ES-I3 (cell line): ENCODE data around the gene PIP5K1C.
A peak's percentile ranks its signal among the peaks of the same experiment; 100 is the strongest.
"Not testable (repeated sequence)": the region's sequence is repeated elsewhere in the genome, so short reads cannot be mapped to it uniquely, and the experiment has no call there.

Source experiments
- H3K36me3 ChIP-seq: 2 replicates; pipeline ENCODE4 v1.6.1; 2013; ENCODE audit warnings: mild to moderate bottlenecking, low read length, control low read depth, moderate library complexity; ENCODE audit not compliant: insufficient read depth
- H3K4me1 ChIP-seq: 2 replicates; pipeline ENCODE4 v1.6.1; 2013; ENCODE audit warnings: mild to moderate bottlenecking, control low read depth, low read length; ENCODE audit not compliant: insufficient read depth
- H3K9ac ChIP-seq: 2 replicates; pipeline ENCODE4 v1.6.1; 2013; ENCODE audit warnings: low read depth, mild to moderate bottlenecking, low read length, moderate library complexity
- H3K9me3 ChIP-seq: 2 replicates; pipeline ENCODE4 v1.6.1; 2013; ENCODE audit warnings: mild to moderate bottlenecking, low read length, moderate library complexity; ENCODE audit not compliant: control insufficient read depth, insufficient read depth

The PIP5K1C gene

DNA sequence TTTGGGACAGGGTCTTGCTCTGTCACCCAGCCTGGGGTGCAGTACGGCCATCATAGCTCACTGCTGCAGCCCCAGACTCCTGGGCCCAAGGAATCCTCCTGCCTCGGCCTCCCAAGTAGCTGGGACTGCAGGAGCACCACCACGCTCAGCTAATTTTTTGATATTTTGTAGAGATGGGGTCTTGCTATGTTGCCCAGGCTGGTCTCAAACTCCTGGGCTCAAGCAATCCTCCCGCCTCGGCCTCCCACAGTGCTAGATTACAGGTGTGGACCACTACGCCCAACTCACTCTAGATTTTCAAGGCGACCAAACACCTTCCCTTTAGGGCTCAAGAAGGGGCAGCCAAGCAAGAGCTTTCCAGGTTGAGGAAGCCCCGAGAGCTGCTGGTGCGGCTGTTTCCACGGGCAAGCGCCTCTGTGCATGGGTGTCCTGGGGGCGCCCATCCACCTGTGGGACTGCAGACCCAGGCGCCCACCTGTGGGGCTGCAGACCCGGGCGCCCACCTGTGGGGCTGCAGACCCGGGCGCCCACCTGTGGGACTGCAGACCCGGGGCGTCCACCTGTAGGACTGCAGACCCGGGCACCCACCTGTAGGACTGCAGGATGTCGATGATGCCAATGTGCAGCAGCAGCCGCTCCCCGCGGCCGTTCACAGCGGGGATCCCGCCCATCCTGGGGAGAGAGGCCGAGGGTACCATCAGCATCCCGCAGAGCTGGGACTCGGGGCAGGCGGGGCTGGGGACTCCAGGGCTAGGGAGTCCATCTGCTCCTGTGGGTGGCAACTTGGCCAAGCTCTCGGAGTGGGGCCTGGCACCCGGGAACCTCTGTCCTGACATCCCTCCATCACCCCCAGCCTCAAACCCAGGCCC lies 52.0 kb downstream of the PIP5K1C start:
- H3K9ac ChIP-seq = no peak overlapping the region
- no peaks in the 10 kb centered on the region for H3K36me3 ChIP-seq
- H3K9me3 ChIP-seq = no peaks in the 10 kb centered on the region
- no peaks in the 10 kb centered on the region for H3K4me1 ChIP-seq

DNA sequence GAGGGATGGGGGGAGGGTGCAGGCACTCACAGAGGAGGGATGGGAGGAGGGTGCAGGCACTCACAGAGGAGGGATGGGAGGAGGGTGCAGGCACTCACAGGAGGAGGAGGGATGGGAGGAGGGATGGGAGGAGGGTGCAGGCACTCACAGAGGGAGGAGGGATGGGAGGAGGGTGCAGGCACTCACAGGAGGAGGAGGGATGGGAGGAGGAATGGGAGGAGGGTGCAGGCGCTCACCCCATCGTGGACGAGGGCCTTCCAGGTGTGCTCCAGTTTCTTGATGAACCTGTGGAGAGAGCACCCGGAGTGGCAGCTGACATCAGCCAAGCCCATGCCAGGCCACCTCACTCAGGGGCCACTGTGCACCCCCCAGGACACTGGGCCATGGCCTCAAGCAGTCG lies 53.2 kb downstream of the PIP5K1C start:
- not testable (repeated sequence) for H3K36me3 ChIP-seq, H3K9me3 ChIP-seq, H3K4me1 ChIP-seq, H3K9ac ChIP-seq

DNA sequence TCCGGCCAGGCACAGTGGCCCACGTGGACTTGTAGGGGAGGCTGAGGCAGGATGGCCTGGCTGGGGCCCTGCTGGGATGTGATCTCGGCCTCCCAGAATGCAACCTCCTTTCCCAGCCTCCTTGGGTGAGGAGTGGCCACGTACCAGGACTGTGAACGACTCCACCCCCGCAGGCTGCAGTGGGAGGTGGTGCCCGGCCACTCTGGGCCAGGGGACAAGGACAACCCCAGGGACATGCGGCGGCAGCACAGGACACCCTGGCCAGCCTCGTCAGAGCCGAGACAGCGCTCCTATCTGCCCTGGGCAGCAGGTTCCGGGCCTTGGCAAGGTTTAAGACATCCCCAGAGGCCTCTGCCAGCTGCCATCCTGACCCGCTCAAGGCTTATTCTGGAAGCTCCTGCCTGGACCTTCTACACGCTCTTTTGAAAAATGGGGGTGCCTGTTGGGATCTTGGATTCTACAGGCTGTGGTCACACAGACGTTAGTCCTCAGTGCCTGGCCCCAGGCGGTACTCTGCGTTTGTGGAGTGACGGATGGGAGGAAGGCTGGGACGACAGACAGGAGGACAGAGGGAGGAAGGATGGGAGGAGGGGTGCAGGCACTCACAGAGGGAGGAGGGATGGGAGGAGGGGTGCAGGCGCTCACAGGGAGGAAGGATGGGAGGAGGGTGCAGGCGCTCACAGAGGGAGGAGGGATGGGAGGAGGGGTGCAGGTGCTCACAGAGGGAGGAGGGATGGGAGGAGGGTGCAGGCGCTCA lies 53.8 kb downstream of the PIP5K1C start:
- Histone ChIP-seq H3K4me1 (no peaks in the 10 kb centered on the region), H3K9me3 (no peaks in the 10 kb centered on the region), H3K9ac (no peak overlapping the region), H3K36me3 (no peaks in the 10 kb centered on the region)

GRCh38 chr19:3645726-3646125 lies 54.5 kb downstream of the PIP5K1C start:
- Histone ChIP-seq H3K4me1 (no peaks in the 10 kb centered on the region), H3K36me3 (no peaks in the 10 kb centered on the region), H3K9me3 (no peaks in the 10 kb centered on the region), H3K9ac (no peak overlapping the region)

DNA sequence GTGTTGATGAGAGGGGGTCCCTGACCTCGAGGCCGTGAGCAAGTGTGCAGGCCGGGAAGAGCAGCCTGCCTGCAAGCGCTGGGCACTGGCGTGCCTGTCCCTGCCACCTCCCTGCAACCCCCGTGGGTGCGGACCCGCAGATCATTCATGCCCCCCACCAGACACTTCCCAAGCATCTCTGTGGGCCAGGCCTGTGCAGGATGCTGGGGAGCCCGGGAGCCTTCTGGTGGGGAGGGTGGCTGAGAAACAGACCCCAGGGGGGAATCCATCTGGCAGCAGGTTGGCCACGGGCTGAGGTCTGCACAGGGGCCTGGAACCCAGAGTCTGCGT lies 55.2 kb downstream of the PIP5K1C start:
- no peaks in the 10 kb centered on the region; the same call in 1 of the 2 replicates for H3K36me3 ChIP-seq
- H3K9me3 ChIP-seq = no peaks in the 10 kb centered on the region
- no peaks in the 10 kb centered on the region for H3K4me1 ChIP-seq
- H3K9ac ChIP-seq = no peak overlapping the region

DNA sequence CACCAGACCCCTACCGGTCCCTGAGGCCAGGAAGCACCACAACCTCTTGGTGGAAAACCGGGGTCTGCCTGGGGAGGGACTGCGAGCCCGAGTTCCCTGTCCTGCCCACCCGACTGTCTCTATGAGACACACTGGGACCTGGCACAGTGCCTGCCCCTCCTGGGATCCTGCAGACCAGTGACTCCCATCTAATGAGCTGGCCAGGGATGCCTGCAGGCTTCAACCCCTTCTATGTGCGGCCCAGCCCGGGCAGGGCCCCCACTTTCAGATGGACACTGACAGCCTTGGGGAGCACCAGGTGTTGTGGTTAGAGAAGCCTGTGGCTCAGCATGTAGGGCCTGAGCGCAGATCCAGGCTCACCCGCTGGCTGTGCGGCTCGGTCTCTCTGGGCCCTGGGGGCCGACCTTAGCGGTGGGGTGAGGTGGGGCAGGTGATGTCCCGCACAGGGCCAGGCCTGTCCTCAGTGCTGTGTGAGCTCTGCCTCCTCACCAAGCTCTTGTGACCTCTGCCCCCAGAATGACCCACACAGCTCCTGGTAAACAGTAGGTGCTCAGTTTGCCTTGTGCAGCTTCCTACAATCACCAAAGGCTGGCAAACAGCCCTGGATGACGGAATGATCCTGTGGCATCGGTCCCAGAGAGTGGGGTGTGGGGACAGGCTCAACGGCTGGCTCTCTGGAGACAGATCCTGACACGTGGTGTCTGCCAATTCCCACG lies 55.8 kb downstream of the PIP5K1C start:
- Histone ChIP-seq H3K4me1 (no peaks in the 10 kb centered on the region), H3K36me3 (no peaks in the 10 kb centered on the region; the same call in 1 of the 2 replicates), H3K9ac (no peak overlapping the region), H3K9me3 (no peaks in the 10 kb centered on the region)

- H3K9ac ChIP-seq = no peak overlapping the region
- H3K36me3 ChIP-seq = no peaks in the 10 kb centered on the region; the same call in 1 of the 2 replicates
- no peaks in the 10 kb centered on the region for H3K4me1 ChIP-seq
- H3K9me3 ChIP-seq = no peaks in the 10 kb centered on the region
Observed at GRCh38 chr19:3643674-3644313, 56.5 kb downstream of the PIP5K1C start.

DNA sequence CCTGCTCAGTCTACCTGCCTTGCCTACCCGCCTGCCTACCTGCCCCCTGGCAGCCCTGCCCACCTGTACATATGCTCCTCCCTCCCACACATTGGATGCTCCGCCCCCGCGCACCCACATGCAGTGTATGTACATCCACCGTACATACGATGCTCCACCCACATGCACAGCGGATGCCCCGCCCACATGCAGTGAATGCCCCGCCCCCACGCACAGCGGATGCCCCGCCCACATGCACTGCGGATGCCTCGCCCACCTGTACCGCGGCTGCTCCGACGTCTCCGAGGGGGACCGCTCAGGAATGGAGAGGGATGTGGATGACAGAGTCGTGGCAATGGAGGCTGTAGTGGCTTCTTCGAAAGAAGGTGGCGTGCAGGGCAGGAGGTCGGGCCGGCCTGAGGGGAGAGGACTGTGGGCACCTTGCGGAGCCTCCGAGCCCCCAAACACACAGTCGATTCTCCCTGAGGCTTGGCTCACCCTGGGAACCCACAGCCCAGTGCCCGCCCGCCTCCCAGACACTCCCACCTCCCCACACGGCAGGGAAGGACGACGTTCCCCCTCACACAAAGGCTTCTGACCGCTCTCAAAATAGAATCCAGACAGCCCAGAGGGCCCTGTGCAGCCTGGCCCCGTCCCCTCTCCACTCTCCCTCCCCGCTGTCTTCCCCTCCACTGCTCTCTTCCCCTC lies 57.1 kb downstream of the PIP5K1C start:
- no peaks in the 10 kb centered on the region; the same call in 1 of the 2 replicates for H3K36me3 ChIP-seq
- no peaks in the 10 kb centered on the region for H3K9me3 ChIP-seq
- H3K4me1 ChIP-seq = no peaks in the 10 kb centered on the region
- peak overlapping the region; percentile 45; the same call in 1 of the 2 replicates for H3K9ac ChIP-seq

GRCh38 chr19:3642296-3642695 lies 58.0 kb downstream of the PIP5K1C start:
- H3K9me3 ChIP-seq = no peaks in the 10 kb centered on the region
- no peak overlapping the region for H3K9ac ChIP-seq
- no peaks in the 10 kb centered on the region; the same call in 1 of the 2 replicates for H3K36me3 ChIP-seq

DNA sequence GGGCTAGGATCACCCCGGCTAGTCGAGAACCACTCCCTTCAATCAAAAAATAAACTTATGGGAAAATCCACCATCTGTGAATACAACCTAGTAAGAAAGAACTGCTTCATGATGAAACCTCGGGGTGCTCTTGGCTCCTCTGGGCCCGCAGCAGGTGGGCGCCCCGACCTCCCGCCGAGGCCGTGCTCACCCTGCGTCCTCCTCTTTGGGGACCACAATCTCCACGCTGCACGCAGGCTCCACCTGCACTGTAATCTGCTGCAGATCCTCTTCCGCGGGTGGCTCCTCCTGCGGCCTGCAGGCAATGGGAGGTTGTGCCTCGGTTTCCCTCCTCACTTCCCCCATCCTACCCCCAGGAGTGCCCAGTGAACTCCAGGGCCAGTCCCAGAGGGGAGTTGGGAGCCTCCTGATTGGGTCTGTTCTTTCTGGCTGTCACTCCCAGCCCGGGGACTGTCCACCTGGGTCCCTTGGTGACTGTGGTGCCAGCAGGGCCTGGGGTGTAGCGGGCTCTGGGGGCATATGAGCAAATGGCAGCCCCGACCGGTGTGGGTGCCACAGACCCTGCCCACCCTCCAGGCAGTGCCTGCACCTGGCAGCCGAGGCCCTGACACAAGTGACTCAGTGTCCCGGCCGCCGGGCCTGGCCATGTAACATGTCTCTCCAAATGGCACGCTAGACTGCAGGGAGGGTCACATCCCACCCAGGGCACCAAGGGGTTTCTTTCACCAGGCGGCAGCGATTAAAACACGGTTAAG lies 58.6 kb downstream of the PIP5K1C start:
- Histone ChIP-seq H3K4me1 (no peaks in the 10 kb centered on the region), H3K9me3 (no peaks in the 10 kb centered on the region), H3K36me3 (no peaks in the 10 kb centered on the region; the same call in 1 of the 2 replicates), H3K9ac (no peak overlapping the region)

More at GRCh38 chr19:3642296-3642695, 58.0 kb downstream of the PIP5K1C start:
- no peaks in the 10 kb centered on the region for H3K4me1 ChIP-seq

GRCh38 chr19:3639479-3639878 lies 60.8 kb downstream of the PIP5K1C start:
- Histone ChIP-seq H3K9me3 (no peaks in the 10 kb centered on the region), H3K4me1 (no peaks in the 10 kb centered on the region), H3K36me3 (no peaks in the 10 kb centered on the region; the same call in 1 of the 2 replicates), H3K9ac (no peak overlapping the region)

DNA sequence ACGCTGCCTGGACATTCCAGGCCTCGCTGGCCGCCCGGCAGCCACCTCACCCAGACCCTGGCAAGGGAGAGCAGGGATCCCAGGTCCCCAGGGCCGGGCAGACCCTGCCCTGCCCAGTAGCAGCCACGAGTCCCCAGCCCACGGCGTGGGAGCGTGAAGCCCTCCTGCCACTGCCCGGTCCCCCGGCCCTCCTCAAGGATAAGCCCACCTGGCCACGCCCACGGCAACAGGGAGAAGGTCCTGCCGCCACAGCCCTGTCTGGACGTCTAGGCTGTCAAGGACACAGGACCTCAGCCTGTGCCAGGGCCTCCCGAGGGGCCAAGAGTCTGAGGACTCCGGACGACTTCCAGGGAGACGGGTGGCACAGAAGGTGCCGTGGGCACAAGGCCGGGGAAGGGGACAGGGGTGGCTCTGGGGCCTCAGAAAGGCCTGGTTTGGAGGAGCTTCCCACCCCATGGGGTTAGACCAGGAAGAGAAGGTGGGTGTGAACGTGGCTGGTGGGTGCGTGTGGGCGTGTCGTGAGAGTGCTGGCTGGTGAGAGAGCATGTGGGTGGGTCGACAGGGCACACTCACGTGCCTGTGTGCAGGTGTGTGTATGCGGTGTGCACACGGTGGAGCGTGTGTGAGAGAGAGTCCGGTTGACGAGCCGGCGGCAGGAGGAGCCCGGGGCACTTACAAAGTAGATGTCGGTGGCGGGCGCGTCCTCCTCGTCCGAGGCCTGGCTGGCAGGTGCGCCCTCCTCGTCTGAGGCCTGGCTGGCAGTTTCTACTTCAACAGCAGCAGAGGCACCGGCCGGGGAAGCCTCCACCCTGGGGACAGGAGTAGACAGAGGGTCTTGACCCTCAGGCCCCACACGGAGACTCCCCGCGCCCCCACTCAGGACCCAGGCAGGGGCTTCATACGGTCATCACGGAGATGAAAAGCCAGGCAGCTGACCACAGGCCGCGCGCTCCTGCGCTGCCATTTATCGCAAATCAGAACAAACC lies 61.8 kb downstream of the PIP5K1C start:
- no peaks in the 10 kb centered on the region; the same call in 1 of the 2 replicates for H3K36me3 ChIP-seq
- H3K9ac ChIP-seq = no peak overlapping the region
- H3K9me3 ChIP-seq = no peaks in the 10 kb centered on the region
- no peaks in the 10 kb centered on the region for H3K4me1 ChIP-seq
